ENCODE results near the gene SPIN2B. TPM values are rescaled to one million over a fixed set of nuclear protein-coding genes. Genes with fewer than 3 reads are reported as not detected.
"Not testable (repeated sequence)": the region's sequence is repeated elsewhere in the genome, so short reads cannot be mapped to it uniquely, and the experiment has no call there.

The SPIN2B gene
- total RNA-seq, 4 donors from 2014 or later: 2.2 to 7.4 (median 3.2) TPM

GRCh38 chrX:57132046-57132445 lies 10.7 kb upstream of the SPIN2B start:
- Histone ChIP-seq H3K27me3 (no peaks in the 10 kb centered on the region), H3K4me3 (no peak overlapping the region), H3K36me3 (no peaks in the 10 kb centered on the region), H3K27ac (no peak overlapping the region), H3K4me1 (peaks cover 0 to 5% (median 0%) of the 10 kb centered on the region in 3 donors), H3K9me3 (no peaks in the 10 kb centered on the region)
- WGBS, 2 donors: 82 to 97% methylated on average over 6 to 7 of the region's 7 CpGs
- TF ChIP-seq POLR2A (IDR thresholded peaks at IDR 0.05) (no peak), CTCF (IDR thresholded peaks at IDR 0.05) (no peak)
- DNase-seq: no peak
- intact Hi-C loops (cut with DNase I): no loop called here

DNA sequence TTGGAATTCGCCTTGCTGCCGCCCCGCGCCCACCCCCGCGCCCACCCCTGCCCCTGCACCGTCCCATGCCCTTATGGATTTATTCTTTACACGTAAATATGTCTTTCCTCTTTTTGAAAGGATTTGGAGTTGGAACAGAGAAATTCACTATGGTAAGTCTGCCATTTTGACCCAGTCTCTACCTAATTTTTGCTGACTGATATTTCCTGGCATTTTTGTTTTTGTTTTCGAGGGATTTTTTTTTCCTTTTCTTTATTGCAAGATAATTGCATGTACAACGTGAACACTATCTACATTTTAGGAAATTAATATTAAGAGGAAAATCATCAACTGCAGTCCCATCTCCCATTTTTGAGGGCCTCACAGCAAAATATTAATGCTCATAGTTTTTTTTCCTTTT lies 468 bp upstream of the SPIN2B start:
- 0 to 32% methylated on average over 3 to 6 of the region's 10 CpGs for WGBS, 2 donors
- no peaks in the 10 kb centered on the region for H3K27me3 ChIP-seq
- no peaks in the 10 kb centered on the region for H3K36me3 ChIP-seq
- no peaks in the 10 kb centered on the region for H3K9me3 ChIP-seq
- intact Hi-C loops (cut with DNase I): loop anchor here (10.0 kb wide), 1 partner anchor 1323 kb away; no protein-coding TSS in a partner anchor
- peak overlapping the region; percentile 75 to 87 (median 86) for H3K27ac ChIP-seq
- TF ChIP-seq POLR2A (IDR thresholded peaks at IDR 0.05): no peak
- no peak for TF ChIP-seq CTCF (IDR thresholded peaks at IDR 0.05)
- peaks cover 0 to 5% (median 0%) of the 10 kb centered on the region in 3 donors for H3K4me1 ChIP-seq
- DNase-seq: no peak
- H3K4me3 ChIP-seq: peak overlapping the region; percentile 50 to 77 (median 64)

- H3K9me3 ChIP-seq, DNase-seq, H3K36me3 ChIP-seq, H3K27me3 ChIP-seq, H3K4me1 ChIP-seq: not testable (repeated sequence)
- WGBS, 2 donors: 0 to 15% methylated on average over 7 to 10 of the region's 12 CpGs
- Histone ChIP-seq H3K4me3 (peak overlapping the region; percentile 50 to 77 (median 64)), H3K27ac (peak overlapping the region; percentile 75 to 87 (median 86))
- intact Hi-C loops (cut with DNase I): loop anchor here (10.0 kb wide), 1 partner anchor 1324 kb away; no protein-coding TSS in a partner anchor
These were observed 658 bp downstream of the SPIN2B start for GRCh38 chrX:57120619-57121161.

DNA sequence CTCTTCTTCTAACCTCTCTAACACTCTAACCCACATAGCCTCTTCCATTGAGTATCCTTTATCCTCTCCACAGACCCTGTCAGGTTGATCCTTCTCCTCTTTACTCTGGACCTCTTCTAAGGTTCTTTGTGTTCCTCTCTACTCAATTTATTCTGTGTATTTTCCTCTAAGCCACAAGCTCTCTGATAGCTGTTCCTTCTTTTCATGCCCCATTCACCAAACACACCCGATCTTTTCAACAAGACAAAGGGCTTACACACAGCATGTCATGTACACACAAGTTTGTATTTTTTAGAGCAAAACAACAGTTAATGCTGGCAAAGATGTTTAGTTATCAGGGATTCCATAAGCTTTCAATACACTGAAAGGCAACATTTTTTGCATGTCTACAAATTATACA lies 1.9 kb downstream of the SPIN2B start:
- Histone ChIP-seq H3K27ac (no peak overlapping the region), H3K36me3 (no peaks in the 10 kb centered on the region), H3K4me1 (peaks cover 0 to 5% (median 0%) of the 10 kb centered on the region in 3 donors), H3K4me3 (no peak overlapping the region), H3K27me3 (no peaks in the 10 kb centered on the region), H3K9me3 (no peaks in the 10 kb centered on the region)
- intact Hi-C loops (cut with DNase I): no loop called here
- no peak for DNase-seq
- TF ChIP-seq CTCF (IDR thresholded peaks at IDR 0.05) (no peak), POLR2A (IDR thresholded peaks at IDR 0.05) (no peak)
- WGBS, 2 donors: 83% methylated on average over 1 of the region's 1 CpG; no CpG with 5 or more reads in 1 of the 2 donors

DNA sequence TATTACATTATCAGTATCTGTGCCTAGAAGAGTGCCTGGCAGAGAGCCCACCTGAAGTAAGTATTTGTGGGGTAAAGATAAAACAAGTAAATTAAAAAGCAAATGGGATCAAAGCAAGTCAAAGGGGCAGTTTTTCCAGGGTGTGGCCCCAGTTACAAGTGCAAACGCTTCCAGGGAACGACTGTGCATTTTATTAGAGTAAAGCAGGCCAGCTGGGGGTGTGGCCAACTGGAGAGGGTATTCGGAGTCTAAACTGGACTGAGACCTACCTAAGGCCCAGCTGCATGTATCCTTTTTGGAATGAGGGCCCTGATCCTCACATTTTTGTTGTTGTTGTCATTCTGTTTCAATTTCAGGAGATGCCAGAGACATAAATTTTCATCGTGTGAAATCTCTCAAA lies 3.8 kb downstream of the SPIN2B start:
- DNase-seq; intact Hi-C loops (cut with DNase I); H3K9me3 ChIP-seq; H3K4me3 ChIP-seq; H3K4me1 ChIP-seq; H3K36me3 ChIP-seq; H3K27me3 ChIP-seq: not testable (repeated sequence)
- peak overlapping the region in 1 of 4 donors; percentile 13 for H3K27ac ChIP-seq
- 29 to 41% methylated on average over 4 of the region's 4 CpGs for WGBS, 2 donors

GRCh38 chrX:57104921-57105398 lies 16.4 kb downstream of the SPIN2B start:
- whole genome bisulfite sequencing, 2 donors: 56 to 71% methylated on average over 1 of the region's 2 CpGs
- intact Hi-C loops (cut with DNase I): no loop called here

More at GRCh38 chrX:57104921-57105398, 16.4 kb downstream of the SPIN2B start:
- H3K9me3 ChIP-seq: no peaks in the 10 kb centered on the region
- no peaks in the 10 kb centered on the region for H3K27me3 ChIP-seq
- H3K36me3 ChIP-seq: peaks cover 0 to 15% (median 0%) of the 10 kb centered on the region in 3 donors
- no peak overlapping the region for H3K27ac ChIP-seq
- TF ChIP-seq POLR2A (IDR thresholded peaks at IDR 0.05) (no peak), CTCF (IDR thresholded peaks at IDR 0.05) (no peak)
- no peak for DNase-seq
- no peaks in the 10 kb centered on the region for H3K4me1 ChIP-seq
- no peak overlapping the region for H3K4me3 ChIP-seq

Measured in esophagus squamous epithelium (tissue), 5 donors.